Fibroblast of upper back skin (primary cell): ENCODE results near the gene VIPR1.

Experiments
- DNase-seq: peaks from one replicate; pipeline ENCODE4 v3.0.0-alpha.2; 2013

The VIPR1 gene

DNA sequence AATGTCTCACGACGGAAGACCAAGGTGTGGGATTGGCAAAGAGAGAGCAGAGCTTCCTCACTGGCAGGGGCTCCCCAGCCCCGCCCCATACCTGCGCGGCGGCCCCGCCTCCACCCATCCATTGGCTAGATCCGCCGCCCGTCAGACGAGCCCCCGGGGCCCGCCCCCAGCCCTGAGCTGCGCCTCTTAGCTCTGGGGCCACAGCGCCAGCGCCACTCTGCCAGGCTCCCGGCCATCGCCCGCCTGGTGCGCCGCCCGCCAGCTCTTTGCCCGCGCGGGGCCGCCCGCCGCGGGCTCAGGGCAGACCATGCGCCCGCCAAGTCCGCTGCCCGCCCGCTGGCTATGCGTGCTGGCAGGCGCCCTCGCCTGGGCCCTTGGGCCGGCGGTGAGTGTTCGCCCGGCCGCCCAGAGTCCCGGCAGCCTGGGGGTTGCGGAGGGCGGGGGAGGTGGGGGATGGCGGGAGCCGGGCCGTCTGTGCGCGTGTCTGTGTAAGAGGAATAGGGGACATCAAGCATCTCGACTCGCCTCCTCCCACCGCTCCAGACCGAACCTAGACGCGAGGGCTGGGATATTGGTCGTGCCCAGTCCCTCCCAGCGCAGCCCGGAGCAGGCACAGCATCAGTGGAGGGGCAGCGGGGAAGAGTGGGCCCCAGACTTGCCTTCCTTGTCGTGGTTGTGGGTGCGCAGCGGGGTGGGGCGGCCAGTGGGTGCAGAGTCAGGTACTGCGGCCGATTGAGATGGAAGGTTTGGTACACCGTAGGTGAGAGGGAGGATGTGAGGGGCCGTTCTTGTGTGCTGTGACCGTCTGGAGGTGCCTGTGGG is at the start of gene VIPR1:
VIPR1 (plus strand) TSS at position 215 of the 822 bp plus-strand sequence; CDS start at position 308, 93 bp downstream.
- no peak for DNase-seq

DNA sequence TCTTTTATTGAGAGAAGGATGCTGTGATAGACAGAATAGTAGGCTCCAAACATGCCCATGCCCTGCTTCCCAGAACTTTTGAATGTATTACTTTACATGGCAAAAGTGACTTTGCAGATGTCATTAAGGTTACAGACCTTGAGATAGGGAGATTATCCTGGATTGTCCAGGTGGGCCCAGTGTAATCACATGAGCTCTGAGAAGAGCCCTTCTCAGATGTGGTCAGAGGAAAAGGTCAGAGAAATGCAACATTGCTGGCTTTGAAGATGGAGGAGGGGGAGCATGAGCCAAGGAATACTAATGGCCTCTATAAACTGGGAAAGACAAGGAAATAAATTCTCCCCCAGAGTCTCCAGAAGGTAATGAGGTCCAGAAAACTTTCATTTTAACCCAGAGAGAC is 46.2 kb upstream of the VIPR1 start:
- no peak for DNase-seq

GRCh38 chr3:42459151-42459550 is 43.3 kb upstream of the VIPR1 start:
- DNase-seq: no peak

DNA sequence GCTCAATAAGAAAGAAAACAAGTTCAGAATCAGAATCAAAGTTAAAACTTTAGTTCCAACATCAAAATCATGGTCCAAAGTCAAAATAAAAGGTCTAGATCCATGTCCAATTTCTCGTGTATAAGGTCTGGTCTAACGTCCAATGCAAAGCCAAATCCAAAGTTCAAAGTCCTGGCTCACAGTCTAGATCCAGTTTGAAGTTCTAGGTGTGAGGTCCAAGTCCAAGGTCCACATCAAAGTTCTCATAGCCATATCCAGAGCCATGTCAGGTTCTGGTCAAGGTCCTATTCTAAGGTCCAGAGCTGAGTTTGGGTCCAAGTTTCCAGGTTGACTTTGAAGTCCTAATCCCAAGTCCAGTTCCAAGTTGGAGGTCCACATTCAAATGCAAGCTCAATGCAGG is 40.7 kb upstream of the VIPR1 start:
- no peak for DNase-seq

DNA sequence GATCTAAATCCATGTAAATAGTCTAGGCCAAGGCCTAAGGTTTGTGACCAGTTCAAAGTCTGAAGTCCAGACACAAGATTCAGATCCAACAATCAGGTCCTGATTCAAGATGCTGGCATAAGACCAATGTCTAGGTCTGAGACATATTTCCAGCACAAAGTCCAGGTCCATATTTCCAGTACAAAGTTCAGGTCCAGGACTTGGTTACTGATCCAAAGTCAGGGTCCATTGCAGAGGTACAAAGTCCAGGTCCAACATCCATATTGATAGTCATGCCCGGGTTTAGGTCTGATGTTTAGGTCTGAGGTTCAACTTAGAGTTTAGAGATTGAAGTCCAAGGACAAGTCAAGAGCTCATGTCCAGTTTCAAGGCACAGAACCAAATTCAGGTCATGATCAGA is 39.4 kb upstream of the VIPR1 start:
- DNase-seq: no peak

DNA sequence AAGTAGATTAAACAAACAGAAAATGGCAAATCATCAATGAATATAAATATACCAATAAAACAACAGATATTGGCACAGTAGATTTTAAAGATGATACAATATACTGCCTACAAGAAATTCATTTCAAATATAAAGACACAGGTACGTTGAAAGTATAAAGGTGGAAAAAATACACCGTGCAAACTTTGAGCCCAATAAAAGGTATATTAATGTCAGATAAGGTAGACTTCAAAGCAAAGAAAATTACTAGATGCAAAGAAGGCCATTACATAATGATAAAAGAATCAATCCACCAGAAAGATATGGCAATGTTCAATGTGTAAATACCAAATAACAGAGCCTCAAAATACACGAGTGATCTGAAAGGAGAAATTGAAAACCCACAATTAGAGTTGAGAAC is 34.3 kb upstream of the VIPR1 start:
- no peak for DNase-seq

GRCh38 chr3:42472555-42472954 is 29.9 kb upstream of the VIPR1 start:
- no peak for DNase-seq

GRCh38 chr3:42473083-42473932 is 29.1 kb upstream of the VIPR1 start:
- DNase-seq: peak; percentile 9

DNA sequence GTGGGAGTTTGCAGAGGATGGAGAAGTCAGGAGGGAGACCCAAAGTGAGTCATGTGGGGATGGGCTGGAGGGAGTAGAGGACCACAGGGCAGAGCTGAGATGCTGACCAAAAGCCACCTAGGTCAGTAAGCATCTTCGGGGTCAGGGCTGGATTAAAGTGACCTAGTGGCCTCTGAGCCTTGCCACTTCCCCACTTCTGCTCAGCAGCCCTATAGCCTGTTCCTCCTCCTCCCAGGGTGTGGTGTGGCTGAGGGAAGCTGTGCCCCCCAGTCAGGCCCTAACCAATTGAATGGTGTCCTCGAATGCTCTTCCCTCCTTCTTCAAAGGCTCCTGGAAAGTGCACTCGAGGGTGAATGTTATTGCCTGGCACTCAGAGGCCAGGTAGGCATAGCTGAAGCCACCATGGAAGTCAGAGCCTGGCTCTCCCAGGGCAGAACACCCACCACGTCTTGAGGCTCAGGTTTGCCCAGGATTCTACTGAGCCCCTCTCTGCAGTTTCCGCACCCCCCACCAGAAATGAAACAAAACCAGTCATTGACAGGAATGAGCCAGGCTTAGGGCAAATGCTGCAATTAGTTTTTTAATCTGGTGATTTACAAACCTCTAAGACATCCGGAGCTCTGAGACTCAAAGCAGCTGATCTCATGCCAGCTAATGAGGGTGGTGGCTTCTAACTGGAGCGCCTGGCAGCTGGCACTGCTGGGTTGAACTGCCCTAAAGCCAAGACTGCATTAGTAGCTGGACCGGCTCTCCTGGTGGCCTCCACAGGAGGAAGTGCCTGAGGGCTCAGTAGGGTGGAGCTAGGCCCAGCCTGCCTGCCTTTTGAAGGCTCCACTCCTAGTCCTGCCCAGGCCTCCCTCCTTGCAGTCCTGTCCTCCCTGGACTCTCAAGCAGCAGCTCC is 26.0 kb upstream of the VIPR1 start:
- DNase-seq: no peak

DNA sequence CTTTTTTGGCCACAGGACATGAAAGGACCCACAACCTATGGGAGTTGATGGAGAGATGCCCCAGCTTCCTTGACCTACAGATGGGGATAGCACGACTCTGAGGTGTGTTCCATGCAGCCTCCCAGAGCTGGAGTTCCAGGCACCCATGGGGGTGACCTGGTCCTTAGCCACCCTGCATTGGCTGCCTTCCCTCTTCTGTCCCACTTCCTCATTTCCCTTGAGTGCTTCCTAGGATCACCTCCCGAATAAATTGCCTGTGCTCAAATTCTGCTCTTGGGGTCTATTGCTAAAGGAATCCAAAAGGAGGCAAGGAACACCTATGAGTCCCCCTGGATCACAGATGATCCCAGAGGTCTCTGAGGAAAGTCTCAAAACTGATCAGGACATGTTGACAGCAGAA is 24.7 kb upstream of the VIPR1 start:
- DNase-seq: no peak

DNA sequence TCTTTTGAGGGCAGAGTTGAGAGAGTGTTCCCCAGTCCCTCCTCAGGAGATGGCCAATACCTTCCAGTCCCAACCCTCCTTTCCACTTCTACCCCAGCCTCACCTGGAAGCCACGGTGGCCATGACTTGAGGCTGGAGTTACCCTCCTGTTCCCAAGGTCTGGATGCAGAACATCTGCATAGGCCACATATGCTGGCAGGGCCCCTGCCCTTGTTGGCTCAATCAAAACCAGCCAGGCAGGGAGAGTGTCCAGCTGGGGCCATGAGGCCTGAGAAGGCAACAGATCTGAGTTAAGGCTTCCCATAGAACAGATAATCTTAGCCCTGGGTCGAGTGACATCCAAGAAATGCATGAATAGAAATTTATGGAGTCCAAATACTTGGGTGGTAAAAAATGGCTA is 23.6 kb upstream of the VIPR1 start:
- DNase-seq: no peak

DNA sequence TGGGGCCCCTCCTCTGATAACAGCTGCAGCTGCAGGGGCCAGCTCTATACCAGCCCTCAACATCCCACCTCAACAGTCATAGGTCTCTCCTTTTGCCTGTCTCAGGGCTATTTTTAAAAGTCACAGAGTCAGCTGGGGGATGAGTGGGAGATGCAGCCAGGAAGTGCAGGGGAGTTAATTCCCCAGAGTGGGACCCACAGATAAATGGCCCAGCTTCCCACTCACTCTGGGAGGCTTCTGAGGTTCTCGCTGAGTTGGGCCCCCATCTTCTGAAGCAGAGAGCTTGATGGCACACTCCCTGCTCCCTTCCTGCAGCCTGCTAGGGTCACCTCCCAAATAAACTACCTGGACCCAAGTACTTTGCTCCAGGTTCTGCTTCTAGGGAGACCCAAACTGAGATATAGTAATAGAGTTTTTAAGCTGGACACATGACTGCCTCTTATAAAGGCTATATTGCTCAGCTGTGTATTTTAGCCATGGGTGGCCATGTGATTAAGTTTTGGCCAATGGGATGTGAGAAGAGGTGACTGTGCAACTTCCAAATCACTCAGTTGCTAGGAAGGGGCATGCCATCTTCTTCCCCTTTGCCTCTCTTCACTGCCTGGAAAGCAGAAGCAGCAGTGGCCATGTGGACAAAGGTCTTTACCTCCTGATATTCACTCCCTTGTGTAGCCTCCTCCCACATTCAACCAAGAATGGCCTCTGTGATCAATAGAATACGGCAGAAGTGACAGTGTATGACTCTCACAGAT is 15.5 kb upstream of the VIPR1 start:
- DNase-seq: no peak

- DNase-seq: no peak
Observed at GRCh38 chr3:42488687-42489086, 13.8 kb upstream of the VIPR1 start.

GRCh38 chr3:42489116-42489936 is 13.1 kb upstream of the VIPR1 start:
- no peak for DNase-seq

DNA sequence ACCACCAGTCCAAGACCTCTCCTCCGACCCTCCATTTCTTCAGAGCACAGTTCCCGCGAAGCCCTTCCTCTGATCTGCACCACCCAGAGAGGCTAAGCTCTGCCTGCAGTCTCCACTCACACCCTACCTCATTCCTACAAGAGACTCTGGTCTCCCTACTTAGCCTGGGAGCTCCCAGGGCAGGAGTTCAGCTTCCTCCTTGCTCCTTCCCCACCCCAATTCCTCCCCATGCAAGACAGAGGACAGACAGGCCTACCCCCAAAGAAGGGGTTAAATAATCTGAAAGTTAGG is 12.6 kb upstream of the VIPR1 start:
- no peak for DNase-seq

GRCh38 chr3:42490243-42490642 is 12.2 kb upstream of the VIPR1 start:
- DNase-seq: no peak

DNA sequence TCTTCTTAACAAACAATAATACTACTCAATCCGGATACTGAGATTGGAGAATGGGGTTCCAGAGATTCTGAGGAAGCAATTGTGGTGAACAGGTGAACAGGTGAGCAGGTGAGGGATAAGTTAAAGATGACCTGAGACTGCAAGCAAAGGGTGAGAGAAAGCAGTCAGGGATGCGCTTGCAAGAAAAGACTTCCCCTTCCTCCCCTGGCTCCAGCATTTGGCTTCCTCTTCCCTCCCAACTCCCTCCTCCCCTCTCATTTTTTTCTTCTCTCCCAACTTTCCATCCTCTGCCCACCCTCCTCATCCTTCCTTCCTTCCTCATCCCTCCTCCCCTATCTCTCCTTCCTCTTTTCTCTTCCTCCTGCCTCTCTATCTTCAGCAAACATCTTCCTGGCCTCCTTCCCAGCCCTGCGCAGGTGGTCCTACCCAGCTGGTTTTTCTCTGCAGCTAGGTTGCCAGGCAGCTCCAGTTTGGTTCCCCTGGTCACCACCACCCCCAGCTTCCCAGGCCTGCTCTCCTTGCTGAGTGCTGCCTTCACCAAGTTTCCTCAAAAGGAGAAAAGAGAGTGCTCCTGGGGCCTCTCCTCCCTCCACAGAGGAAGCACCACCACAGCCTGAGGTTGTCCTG is 10.4 kb upstream of the VIPR1 start:
- DNase-seq: no peak

DNA sequence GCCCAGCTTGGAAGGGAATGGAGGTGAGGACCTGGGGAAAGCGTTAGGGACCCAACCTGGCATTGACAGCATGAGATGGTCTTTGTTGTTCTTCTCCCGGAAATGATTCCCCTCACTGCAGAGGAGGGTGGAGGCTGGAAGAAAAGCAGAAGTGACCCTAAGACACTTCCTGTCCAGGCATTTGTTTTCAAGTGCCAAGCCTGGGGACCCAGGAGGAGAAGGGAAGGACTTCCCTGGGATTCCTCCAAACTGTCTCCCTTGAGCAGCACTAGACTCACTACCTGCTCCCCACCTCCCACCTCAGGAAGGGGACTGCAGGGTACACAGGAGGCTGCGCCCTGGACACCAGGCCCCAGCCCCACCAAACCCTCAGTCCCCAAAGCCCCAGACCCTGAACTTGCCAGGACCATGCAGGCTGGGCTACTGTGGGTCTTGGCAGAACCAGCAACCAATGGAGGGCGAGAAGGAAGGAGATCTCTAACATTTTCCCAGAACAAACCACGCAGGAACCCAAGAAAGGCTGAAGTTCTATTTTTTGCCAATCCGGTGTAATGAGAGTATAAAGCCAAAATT is 9.8 kb upstream of the VIPR1 start:
- DNase-seq: no peak

DNA sequence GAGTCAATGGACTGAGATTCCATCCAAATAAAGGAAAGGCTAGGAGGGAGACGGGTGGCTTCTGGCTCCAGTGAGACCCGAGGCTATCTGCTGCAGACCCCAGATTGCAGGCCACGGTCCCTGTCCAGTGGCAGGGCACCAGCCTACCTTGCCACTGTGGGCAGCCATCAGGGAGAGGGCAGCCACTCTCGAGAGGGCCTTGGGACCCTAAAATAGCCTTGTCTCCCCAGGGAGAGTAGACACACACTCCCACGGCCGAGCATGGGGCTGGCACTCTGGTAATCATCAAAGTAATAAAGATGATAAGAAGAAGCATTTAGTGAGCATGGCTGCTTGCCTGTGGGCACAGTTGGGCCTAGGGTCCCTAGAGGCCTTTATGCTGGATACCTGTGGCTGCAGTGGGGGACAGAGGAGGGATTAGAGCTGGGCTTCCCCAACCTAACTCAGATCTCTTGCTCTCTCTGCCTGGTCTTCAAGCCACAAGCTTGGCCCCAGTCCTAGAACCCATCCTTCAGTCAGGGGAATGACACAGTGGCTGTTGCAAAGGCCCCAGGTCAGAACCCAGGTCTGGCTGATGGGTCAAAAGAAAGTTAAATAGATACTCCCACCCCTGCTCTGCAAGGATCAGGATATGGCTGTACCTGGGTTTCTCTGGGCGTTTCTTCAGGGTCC is 9.2 kb upstream of the VIPR1 start:
- no peak for DNase-seq

DNA sequence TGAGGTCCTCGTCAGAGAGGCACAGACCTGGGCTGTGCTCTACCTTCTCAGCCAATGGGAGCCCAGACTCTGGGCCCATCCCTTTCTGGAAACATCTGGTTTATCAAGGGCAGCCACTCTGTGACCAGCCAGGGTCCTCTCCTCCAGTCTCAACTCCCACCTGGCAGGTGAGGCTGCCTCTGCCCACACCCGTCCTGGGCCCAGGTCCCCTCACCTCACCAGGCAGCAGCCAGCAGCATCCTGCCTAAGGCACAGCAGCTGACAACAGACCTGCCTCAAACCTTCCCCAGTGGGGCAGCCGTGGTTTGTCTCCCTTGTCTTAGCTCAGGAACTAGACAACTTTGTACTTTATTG is 8.7 kb upstream of the VIPR1 start:
- no peak for DNase-seq
